GM23248 (cell line): ENCODE results near the gene NHP2.

Source experiments
- EZH2 ChIP-seq: fragments of 200-600 bp; sonication (generic); IDR thresholded peaks from 2 replicates; pipeline ENCODE4 v1.6.1; 2018; ENCODE audit warnings: antibody characterized with exemption, mild to moderate bottlenecking; ENCODE audit not compliant: insufficient read depth, poor library complexity, severe bottlenecking
- EZH2phosphoT487 ChIP-seq: fragments of 200-600 bp; sonication (generic); IDR thresholded peaks from 2 replicates; pipeline ENCODE4 v1.6.1; 2018; ENCODE audit warnings: antibody characterized with exemption, moderate library complexity, mild to moderate bottlenecking, low read depth; ENCODE audit not compliant: insufficient read depth

- TF ChIP-seq EZH2 (no peak), EZH2phosphoT487 (no peak)
Measured at GRCh38 chr5:178115136-178115813, 38.4 kb downstream of the NHP2 start.
